Astrocyte (in vitro differentiated cells and primary cell): ENCODE results near the gene KMT2A.

ENCODE experiments used
- CTCF ChIP-seq: IDR thresholded peaks from 2 replicates; pipeline ENCODE4 v1.5.1; 2011; ENCODE audit warnings: low read depth, mild to moderate bottlenecking, inconsistent platforms, low read length, moderate library complexity; ENCODE audit not compliant: insufficient read depth
- EZH2 ChIP-seq: IDR thresholded peaks from 2 replicates; pipeline ENCODE4 v1.6.1; 2012; ENCODE audit warnings: mild to moderate bottlenecking, low read length, inconsistent platforms; ENCODE audit not compliant: insufficient read depth

GRCh38 chr11:118514103-118514502 lies 77.8 kb downstream of the KMT2A start:
- TF ChIP-seq CTCF (no peak), EZH2 (no peak)
